Measurements from ENCODE around the gene RAB3GAP1.
"Not testable (repeated sequence)": the region's sequence is repeated elsewhere in the genome, so short reads cannot be mapped to it uniquely, and the experiment has no call there.

RAB3GAP1 gene

DNA sequence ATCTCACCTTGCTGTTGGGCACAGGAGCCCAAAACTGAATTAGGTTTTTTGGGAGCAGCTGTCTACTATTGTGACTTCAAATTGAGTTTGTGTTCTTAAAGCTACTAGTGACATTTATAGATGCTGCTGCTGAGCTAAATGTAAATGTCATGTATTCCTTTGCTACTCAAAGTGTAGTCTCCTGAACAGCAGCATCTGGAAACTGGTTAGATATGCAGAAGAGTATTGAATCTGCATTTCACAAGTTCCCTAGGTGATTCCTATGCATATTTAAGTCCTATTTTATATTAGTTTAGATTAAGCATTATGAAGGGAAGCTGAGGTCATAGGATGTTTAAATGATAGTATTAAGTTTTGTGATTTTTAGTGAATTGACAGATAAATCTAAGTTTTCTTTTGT is 67.5 kb downstream of the RAB3GAP1 start:
- no peak for DNase-seq

DNA sequence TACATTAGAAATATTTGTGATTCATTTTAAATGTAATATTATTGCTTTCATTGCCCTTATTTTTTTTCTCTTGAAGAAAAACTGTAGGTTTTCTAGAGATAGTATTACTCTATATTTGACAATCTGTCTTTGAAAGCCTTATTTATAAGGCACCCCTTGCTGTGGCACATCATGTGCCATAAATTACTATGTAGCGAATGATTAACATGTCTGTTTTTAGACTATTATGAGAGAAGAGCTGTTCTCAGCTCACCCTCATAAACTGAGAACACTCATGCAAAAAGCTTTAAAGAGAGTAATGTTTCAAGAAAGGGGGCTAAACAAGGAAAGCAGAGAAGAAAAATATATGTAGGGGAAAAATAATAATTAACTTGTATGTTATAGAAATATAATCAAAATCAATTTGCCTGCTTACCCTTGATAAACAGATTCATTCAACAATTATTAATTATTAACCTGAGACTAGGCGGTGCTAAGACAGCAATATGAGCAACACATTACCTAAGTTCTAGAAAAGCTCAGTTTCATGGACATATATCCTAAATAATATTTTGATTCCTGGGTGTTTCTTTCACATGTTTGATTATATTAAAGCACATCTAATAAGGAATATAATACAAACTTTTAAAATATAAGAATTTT is 69.0 kb downstream of the RAB3GAP1 start:
- DNase-seq, result no peak

DNA sequence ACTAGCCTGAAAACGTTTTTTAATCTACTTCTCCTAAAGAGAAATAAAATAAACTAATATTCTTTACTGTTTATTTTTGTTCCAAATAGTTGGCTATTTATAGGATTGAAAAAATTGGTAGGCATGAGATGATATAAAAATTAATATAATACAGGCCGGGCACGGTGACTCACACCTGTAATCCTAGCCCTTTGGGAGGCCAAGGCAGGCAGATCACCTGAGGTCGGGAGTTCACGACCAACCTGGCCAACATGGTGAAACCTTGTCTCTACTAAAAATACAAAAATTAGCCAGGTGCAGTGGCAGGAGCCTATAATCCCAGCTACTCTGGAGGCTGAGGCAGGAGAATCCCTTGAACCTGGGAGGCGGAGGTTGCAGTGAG is 69.6 kb downstream of the RAB3GAP1 start:
- DNase-seq, result not testable (repeated sequence)

DNA sequence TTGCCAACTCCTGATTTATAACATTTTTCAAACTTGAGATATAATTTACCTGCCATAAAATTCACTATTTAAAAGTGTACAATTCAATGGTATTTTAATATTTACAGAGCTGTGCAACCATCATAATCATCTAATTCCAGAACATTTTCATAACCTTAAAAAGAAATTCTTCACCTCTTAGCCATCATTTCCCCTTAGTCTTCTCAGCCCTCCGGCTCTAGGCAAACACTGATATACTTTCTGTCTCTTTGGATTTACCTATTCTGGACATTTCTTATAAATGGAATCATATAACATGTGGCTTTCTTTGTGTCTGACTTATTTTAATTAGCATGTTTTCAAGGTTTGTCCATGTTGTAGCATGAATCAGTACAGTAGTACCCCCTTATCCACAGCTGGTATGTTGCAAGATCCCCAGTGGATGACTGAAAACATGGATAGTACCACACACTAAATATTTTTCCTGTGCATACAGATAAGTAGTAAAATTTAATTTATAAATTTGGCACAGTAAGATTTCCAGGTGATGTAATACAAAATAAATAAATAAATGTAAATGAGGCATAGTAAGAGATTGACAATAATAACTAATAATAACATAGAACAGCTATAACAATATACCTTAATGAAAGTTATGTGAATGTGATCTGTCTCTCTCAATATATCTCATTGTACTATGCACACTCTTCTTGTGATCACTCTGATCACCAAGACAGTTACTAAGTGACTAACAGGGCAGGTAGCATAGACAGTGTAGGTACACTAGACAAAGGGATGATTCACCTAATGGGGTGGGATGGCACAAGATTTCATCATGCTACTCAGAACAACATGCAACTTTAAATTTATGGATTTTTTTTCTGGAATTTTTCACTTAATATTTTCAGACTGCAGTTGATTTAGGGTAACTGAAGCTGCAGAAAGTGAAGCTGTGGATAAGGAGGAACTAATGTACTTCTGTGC is 73.1 kb downstream of the RAB3GAP1 start:
- no peak for DNase-seq

DNA sequence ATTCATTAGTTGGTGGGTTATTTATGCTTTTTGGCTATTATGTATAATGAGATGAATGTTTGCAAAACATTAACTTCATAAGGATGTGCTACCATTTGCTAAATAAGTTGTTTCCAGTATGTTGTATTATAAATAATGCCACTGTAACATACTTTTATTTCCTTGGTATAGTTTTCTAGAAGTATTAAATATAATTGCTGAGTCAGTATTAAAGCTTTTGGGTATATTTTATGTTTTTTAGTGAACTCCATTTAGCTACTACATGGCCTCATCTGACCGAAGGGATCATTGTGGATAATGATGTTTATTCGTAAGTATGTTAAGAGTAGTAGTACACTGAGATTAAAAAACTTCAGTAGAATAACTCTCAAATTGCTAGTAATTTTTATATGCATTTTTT is 73.8 kb downstream of the RAB3GAP1 start:
- no peak for DNase-seq

DNA sequence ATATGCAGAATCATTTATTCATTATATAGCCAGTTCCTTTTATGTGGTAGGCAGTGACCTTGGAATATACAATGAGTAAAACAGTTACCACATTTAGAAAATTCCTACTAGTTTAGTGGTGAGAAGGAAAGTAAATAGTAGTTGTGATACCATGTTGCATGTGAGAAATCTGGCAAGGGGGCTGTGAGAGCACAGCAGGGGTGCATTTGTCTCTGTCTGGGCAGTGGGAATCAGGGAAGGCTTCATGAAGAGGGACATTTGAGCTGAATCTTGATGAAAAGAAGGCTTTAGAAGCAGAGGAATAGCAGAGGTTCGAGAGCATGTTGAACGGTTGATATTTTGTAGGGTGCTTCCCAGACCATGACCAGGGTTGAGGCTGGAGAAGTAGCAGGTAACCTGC is 78.7 kb downstream of the RAB3GAP1 start:
- DNase-seq, result no peak

DNA sequence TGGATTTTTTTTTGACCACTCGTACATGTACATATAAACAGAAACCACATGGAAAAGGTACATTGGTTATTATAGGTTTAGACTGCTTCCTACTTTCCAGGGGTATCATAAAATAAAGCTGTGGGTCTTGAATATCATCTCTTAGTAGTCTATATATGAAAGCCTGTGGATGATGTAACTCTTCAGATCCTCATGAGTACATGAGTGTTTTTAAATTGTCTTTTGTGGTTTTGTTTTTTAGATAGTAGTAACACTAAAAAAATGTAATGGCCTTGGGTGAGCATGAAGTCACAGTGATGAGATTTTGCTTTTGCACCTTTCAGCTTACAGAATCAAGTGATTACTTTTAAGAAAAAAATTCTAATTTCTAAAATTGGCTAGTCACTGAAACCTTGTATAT is 80.2 kb downstream of the RAB3GAP1 start:
- DNase-seq, result no peak

DNA sequence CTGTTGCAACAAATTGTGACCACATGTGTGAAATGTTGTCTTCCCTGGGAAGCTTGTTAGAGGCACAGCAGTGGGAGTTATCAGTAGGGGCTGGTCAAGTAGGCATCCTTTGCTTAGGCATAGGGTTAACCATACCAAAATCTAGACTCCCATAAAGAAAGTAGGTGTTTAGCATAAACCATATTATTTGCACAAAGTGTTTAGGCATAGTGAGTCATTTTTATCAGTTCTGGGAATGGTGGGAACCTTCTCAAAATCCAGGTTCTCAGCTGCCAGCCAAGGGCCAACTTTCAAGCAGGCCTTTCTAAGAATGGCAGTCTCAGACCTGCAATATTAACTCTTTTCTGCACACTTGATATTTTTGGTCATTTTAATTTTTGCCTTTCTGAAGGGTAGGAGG is 88.5 kb downstream of the RAB3GAP1 start:
- DNase-seq, result no peak

DNA sequence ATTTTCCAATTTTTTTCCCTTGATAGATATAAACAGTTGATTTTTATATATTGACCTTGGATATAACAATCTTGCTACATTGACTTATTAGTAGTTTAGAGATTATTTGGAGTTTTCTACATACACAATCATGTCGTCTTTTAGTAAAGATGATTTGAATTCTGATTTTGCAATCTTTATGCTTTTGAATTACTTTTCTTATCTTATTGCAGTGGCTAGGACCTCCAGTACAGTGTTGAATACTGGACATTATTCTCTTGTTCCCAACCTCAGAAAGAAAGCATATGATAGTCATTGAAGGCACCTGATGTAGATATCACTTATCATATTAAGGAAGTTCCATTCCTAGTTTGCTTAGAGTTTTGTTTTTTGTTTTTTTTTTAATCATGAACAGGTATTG is 90.2 kb downstream of the RAB3GAP1 start:
- DNase-seq, result no peak

DNA sequence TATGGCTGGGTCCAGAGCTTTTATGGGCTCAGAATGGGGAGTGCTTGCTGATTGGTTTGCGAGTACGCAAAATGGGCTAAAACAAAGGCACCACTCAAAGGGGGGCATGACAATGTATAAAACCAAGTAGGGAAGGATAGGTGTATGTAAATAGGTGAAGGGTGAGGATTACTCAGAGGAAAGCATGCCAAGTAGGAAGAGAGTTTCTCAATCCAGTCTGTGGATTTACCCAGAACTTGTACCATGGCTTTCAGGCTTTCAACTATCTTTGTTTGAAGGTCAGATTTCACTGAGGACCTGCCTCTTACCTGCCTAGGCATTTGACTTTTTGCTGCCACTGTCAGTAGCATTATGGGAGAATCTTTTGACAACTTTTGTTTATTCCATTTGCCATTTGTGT is 92.3 kb downstream of the RAB3GAP1 start:
- no peak for DNase-seq

DNA sequence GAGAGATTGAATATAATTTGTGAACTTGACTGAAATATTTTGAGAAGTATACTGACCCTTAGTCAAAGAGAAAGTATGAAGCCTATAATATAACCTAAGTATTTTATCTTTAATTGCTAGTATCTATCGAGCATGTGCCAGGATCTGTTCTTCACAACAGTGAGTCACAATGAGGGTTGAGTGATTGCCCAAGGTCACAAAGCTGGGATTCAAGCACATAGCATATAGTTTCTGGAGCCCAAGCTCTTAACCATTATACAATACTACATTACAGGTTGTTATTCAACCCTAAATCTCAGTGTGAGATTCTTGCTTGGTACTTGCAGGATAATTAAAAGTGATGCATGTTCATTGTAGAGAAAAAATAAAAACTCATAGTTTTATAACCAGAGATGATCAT is 97.2 kb downstream of the RAB3GAP1 start:
- no peak for DNase-seq

DNA sequence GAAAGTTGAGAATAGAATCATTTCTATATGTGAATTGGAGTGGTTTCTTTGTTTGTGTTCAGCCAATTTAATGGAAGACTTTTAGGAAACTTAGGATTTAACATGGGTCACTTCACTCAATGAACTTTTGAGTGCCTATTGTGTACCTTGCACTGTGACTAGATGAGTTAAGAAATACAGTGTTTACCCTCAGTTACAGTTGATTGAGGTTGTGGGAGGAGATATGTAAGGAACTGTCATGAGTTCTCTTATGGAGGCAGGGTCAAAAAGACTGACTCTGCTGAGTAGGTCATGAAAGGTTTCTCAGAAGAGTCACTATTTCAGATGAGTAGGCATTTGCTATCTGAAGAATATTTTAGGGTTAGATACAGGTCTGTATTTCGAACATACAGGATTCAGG is 98.6 kb downstream of the RAB3GAP1 start:
- DNase-seq, result no peak

DNA sequence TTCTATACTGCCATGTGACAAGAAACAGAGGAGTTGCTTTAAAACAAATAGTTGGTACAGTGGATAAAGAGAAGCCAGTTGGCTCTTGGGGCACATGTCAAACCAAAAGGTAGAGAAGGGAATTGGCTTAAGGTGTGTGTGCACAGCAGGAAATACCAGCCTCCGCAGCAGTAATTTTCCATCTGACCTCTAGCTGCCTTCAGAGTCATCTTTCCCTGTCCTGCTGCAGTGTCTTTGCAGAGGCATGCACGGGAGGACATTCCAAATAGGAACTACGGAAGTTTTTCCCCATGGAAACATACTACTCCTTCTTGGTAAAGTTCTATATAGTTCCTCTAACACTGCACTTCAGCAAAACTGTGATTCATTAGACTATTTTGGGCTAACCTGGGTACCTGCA is 99.5 kb downstream of the RAB3GAP1 start:
- no peak for DNase-seq

DNA sequence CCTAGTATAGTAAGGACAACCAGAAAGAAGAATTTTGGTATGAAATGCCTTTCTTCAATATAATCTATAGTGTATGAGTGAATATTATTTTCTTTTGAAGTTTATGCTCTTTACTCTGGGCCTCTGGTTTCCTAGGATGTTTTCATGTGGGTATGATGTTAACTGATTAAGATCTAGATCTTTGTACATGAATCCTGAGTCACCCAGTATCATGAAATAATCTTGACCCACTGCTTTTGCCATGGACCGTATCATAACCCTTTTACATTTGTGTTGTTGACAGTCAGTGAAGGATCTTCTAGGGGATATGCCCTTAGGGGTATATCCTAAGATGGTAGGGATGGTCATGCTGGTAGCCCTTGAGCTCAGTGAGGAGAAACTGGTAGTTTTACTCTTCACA is 100.3 kb downstream of the RAB3GAP1 start:
- no peak for DNase-seq

DNA sequence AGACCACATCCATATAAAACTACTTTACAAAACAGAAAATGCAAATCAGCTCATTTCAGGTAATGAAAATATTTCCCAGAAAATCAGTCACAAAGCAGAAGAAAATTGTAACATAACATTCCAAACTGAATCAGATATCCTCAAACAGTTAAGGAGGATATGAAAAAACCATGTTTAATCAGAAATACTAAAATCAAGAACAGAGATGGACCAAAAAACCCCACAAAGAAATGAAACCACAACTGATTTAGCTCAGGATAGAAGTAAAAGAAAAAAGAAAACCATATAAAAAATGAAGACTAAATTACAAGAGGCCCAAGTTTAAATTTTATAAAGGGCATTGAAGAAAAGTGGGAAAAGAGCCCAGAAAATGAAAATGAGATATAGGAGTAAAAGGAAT is 102.9 kb downstream of the RAB3GAP1 start:
- no peak for DNase-seq

DNA sequence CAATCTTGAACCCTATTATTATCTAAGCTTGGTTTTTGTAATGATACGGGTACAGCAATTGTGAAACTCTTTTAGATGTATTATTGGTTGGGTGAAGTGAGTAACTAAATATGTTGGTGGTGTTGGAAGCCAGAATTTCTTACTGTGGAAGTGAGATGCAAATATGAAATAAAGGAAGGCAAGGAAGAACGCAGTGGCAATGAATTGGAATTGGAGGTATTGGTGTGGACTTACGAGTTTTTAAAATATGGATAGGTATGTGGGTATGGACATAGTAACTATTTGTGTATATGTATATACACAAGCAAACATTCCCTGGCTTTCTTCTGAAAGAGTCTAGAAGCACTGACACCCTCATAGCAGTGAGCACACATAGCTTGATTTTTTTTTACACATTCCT is 105.8 kb downstream of the RAB3GAP1 start:
- no peak for DNase-seq

DNA sequence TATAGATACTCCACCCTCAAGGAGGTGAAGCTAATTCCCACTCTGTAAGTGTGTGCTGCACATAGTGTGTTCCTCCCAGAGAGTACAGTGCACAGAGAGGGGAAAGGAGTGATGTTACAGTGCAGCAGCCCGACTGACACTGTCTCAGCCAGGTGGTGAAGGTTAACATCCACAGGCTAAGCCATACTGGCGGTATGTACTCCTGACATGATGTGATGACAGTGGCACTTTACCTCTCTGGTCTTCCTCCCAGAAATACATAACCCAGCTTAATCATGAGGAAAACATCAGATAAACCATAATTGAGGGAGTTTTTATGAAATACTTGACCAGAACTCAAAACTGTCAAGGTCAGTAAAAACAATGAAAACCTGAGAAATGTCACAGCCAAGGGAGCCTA is 107.1 kb downstream of the RAB3GAP1 start:
- DNase-seq, result no peak

DNA sequence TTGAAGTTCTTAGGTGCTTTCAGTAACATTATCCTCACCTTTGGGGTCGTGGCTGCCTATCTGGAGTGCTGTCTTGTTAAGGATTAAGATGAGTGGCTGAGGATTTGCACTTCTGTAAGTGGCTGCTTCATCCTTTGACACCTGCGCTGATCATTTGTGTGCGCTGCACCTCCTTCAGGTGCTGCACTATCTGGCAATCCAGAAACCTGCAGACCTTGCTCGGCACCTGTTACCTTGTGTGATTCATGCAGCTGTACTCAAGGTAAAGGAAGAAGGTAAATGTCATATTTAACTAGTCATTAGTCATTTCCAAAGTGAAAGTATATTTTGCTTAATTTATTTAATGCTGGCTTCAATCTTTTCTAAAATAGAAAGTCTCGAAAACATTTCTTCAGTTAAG is 110.3 kb downstream of the RAB3GAP1 start:
- DNase-seq, result no peak

DNA sequence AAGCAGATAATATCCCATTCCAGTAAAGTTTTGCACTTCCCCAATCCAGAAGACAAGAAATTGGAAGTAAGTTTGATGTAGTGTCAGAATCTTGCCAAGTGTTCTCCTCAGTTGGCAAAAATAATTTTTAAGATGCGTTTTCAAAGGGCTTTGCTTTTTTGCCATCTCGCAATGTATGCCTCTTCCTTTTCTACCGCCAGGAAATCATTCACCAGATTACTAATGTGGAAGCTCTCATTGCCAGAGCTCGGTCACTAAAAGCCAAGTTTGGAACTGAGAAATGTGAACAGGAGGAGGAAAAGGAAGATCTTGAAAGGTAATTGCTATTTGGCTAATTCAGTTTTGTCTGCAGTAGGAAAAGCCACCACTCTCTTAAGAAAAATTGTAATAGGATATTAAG is 110.7 kb downstream of the RAB3GAP1 start:
- no peak for DNase-seq

DNA sequence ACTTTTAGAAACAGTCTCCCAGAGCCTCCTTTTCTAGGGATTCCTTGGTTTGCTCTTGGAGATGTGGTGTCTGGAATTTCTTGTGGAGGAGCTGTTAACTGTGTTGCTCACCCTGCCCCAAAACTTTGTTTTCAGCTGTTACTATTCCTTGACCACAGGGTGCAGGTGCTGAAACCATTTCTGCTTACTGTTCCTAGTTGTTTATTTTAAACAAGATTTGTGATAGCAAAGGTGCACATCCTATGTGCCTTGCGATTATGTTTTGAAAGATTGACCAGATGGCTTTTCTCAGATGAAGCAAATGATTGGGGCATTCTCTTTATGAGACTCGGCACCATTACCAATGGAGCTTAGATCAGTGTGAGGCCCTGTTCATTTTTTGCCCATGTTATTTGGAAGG is 111.2 kb downstream of the RAB3GAP1 start:
- DNase-seq, result no peak

DNA sequence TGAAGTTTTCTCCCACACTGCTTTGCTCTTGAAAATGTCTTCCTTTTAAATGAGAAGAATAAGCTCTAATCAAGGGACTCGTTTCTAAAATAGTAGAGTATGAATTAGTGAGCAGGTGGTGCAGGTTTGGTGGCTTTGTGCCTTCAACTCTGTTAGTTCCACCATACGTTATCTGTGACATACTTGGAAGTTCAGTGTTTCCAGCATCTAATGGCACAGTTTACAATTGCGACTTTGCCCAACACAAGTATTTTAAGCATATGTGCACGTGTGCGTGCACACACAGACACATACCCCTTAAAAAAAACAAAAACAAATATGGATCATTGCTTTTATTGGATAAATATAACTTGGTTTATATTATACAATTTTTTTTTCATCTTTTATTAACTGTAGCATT is 111.8 kb downstream of the RAB3GAP1 start:
- no peak for DNase-seq

DNA sequence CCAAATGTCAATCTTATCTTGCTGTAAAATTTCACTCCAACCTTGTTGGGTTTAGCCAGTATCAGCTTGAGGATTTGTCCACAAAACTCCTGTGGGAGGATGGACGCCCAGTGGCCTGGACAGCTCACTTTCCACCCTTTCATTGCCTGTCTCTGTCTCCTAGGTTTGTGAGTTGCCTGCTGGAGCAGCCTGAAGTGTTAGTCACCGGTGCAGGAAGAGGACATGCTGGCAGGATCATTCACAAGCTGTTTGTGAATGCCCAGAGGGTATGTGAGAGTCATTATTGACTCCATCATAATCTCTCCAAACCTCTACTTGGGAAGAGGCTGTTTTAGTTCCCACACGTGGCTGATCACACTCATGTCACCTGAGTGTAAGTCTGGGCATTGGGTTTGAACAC is 112.3 kb downstream of the RAB3GAP1 start:
- no peak for DNase-seq

DNA sequence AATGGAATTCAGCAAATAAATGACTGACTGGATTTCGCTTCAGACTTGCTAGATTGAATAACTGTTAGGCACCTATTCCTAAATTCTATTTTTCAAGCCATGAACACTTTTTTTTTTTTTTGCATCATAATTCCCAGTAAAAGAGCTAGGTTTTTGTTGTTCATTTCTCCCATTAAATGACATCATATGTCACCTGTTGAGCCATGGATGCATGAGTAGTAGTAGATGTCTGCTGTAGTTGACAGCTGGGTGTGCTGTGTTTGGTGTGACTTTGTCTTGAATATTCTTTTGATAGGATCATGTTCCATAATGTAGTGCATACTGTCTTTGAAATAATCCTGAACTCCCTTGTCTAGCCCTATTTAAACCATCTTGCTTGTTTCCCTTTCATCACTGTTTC is 115.2 kb downstream of the RAB3GAP1 start:
- no peak for DNase-seq

DNA sequence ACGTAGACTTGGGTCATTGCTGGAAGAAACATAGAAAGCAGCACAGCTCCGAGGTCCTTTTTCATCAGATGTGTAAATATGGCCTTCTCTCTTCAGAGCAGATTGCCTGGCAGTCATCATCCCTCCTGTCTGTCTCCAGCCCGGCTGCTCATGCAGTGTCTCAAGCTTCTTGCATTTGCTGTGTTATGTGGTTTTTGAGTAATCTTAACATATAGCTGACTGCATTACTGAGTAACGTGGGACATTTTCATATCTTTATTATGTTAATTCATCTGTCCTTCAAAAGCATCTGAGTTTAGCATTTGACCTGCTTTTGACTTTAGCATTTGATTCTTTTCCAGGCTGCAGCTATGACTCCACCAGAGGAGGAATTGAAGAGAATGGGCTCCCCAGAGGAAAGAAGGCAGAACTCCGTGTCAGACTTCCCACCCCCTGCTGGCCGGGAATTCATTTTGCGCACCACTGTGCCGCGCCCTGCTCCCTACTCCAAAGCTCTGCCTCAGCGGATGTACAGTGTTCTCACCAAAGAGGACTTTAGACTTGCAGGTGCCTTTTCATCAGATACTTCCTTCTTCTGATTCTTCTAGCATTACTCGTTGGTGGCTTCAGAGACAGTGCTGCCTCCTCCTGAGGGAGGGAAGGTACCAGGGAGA is 116.2 kb downstream of the RAB3GAP1 start:
- DNase-seq, result no peak

All from right hindlimb (tissue), 1 donor.